Rectal smooth muscle tissue (tissue), 1 donor: ENCODE results near the gene SLC12A3.
"Not testable (repeated sequence)": the region's sequence is repeated elsewhere in the genome, so short reads cannot be mapped to it uniquely, and the experiment has no call there.

Experiments
- H3K27ac ChIP-seq: one replicate; pipeline ENCODE4 v1.7.0; 2013; ENCODE audit warnings: low read depth, low read length, inconsistent platforms
- H3K27me3 ChIP-seq: one replicate; pipeline ENCODE4 v1.7.0; 2013; ENCODE audit warnings: low read length; ENCODE audit not compliant: control insufficient read depth, insufficient read depth
- H3K36me3 ChIP-seq: one replicate; pipeline ENCODE4 v1.7.0; 2013; ENCODE audit warnings: low read length; ENCODE audit not compliant: control insufficient read depth, insufficient read depth
- H3K4me1 ChIP-seq: one replicate; pipeline ENCODE4 v1.7.0; 2013; ENCODE audit warnings: low read length; ENCODE audit not compliant: control insufficient read depth, insufficient read depth
- H3K4me3 ChIP-seq: one replicate; pipeline ENCODE4 v1.7.0; 2013; ENCODE audit warnings: low read length
- H3K9ac ChIP-seq: one replicate; pipeline ENCODE4 v1.7.0; 2013; ENCODE audit warnings: low read length

Gene SLC12A3

GRCh38 chr16:56878282-56878854 is 13.4 kb downstream of the SLC12A3 start:
- Histone ChIP-seq H3K4me1 (no peaks in the 10 kb centered on the region), H3K27me3 (no peaks in the 10 kb centered on the region), H3K4me3 (no peak overlapping the region), H3K36me3 (no peaks in the 10 kb centered on the region), H3K27ac (no peak overlapping the region), H3K9ac (no peak overlapping the region)

GRCh38 chr16:56879276-56879675 is 14.3 kb downstream of the SLC12A3 start:
- H3K9ac ChIP-seq: no peak overlapping the region
- H3K27me3 ChIP-seq: no peaks in the 10 kb centered on the region
- no peaks in the 10 kb centered on the region for H3K36me3 ChIP-seq
- H3K4me1 ChIP-seq: no peaks in the 10 kb centered on the region
- no peak overlapping the region for H3K4me3 ChIP-seq
- no peak overlapping the region for H3K27ac ChIP-seq

GRCh38 chr16:56880176-56880575 is 15.2 kb downstream of the SLC12A3 start:
- Histone ChIP-seq H3K4me1 (no peaks in the 10 kb centered on the region), H3K27ac (no peak overlapping the region), H3K36me3 (no peaks in the 10 kb centered on the region), H3K4me3 (no peak overlapping the region), H3K9ac (no peak overlapping the region), H3K27me3 (no peaks in the 10 kb centered on the region)

- Histone ChIP-seq H3K4me1 (no peaks in the 10 kb centered on the region), H3K27me3 (no peaks in the 10 kb centered on the region), H3K4me3 (no peak overlapping the region), H3K9ac (no peak overlapping the region), H3K36me3 (no peaks in the 10 kb centered on the region), H3K27ac (no peak overlapping the region)
Measured at GRCh38 chr16:56880685-56881084, 15.7 kb downstream of the SLC12A3 start.

- H3K4me1 ChIP-seq: no peaks in the 10 kb centered on the region
- no peaks in the 10 kb centered on the region for H3K27me3 ChIP-seq
- no peak overlapping the region for H3K4me3 ChIP-seq
Measured at GRCh38 chr16:56882077-56882800, 17.2 kb downstream of the SLC12A3 start.

GRCh38 chr16:56883586-56883985 is 18.6 kb downstream of the SLC12A3 start:
- Histone ChIP-seq H3K9ac (no peak overlapping the region), H3K27ac (no peak overlapping the region), H3K4me1 (no peaks in the 10 kb centered on the region), H3K27me3 (no peaks in the 10 kb centered on the region), H3K36me3 (no peaks in the 10 kb centered on the region), H3K4me3 (no peak overlapping the region)

More at GRCh38 chr16:56882077-56882800, 17.2 kb downstream of the SLC12A3 start:
- H3K27ac ChIP-seq: no peak overlapping the region
- H3K9ac ChIP-seq: no peak overlapping the region
- no peaks in the 10 kb centered on the region for H3K36me3 ChIP-seq

- H3K9ac ChIP-seq: no peak overlapping the region
- no peaks in the 10 kb centered on the region for H3K27me3 ChIP-seq
- H3K4me1 ChIP-seq: no peaks in the 10 kb centered on the region
- H3K36me3 ChIP-seq: no peaks in the 10 kb centered on the region
- H3K27ac ChIP-seq: no peak overlapping the region
- H3K4me3 ChIP-seq: no peak overlapping the region
Measured at GRCh38 chr16:56884026-56884582, 19.1 kb downstream of the SLC12A3 start.

GRCh38 chr16:56884929-56885328 is 19.9 kb downstream of the SLC12A3 start:
- not testable (repeated sequence) for H3K36me3 ChIP-seq, H3K4me3 ChIP-seq, H3K27ac ChIP-seq, H3K4me1 ChIP-seq, H3K27me3 ChIP-seq, H3K9ac ChIP-seq

GRCh38 chr16:56885446-56886162 is 20.6 kb downstream of the SLC12A3 start:
- Histone ChIP-seq H3K27ac (no peak overlapping the region), H3K4me1 (no peaks in the 10 kb centered on the region), H3K4me3 (no peak overlapping the region), H3K36me3 (no peaks in the 10 kb centered on the region), H3K9ac (no peak overlapping the region), H3K27me3 (no peaks in the 10 kb centered on the region)

- Histone ChIP-seq H3K4me3 (no peak overlapping the region), H3K27me3 (no peaks in the 10 kb centered on the region), H3K4me1 (no peaks in the 10 kb centered on the region), H3K9ac (no peak overlapping the region), H3K36me3 (no peaks in the 10 kb centered on the region), H3K27ac (no peak overlapping the region)
Measured at GRCh38 chr16:56886296-56886695, 21.3 kb downstream of the SLC12A3 start.

- Histone ChIP-seq H3K36me3 (no peaks in the 10 kb centered on the region), H3K9ac (no peak overlapping the region), H3K4me3 (no peak overlapping the region), H3K27ac (no peak overlapping the region), H3K27me3 (no peaks in the 10 kb centered on the region), H3K4me1 (no peaks in the 10 kb centered on the region)
Measured at GRCh38 chr16:56886826-56887225, 21.8 kb downstream of the SLC12A3 start.

- Histone ChIP-seq H3K27me3 (no peaks in the 10 kb centered on the region), H3K27ac (no peak overlapping the region), H3K4me1 (no peaks in the 10 kb centered on the region), H3K9ac (no peak overlapping the region), H3K4me3 (no peak overlapping the region), H3K36me3 (no peaks in the 10 kb centered on the region)
Measured at GRCh38 chr16:56888806-56889205, 23.8 kb downstream of the SLC12A3 start.
